Right lobe of liver (tissue), 6 donors: Measurements from ENCODE around the gene LPCAT1. TPM values are rescaled to one million over a fixed set of nuclear protein-coding genes. Genes with fewer than 3 reads are reported as not detected.

Experiments
- ATAC-seq, 4 donors: fragments of 200-7000 bp; cut with Tn5 transposase; one replicate each; pipeline ENCODE4 v1.9.1; 2020; ENCODE audit warnings: mild to moderate bottlenecking in 4 of 4, moderate library complexity in 4 of 4
- DNase-seq, 3 donors: peaks; one replicate each; pipeline ENCODE4 v3.0.0-alpha.2; 2020
- H3K27ac ChIP-seq, 3 donors: fragments of 200-600 bp; one replicate each; pipeline ENCODE4 v1.8.0; 2022
- H3K27me3 ChIP-seq, 2 donors: fragments of 200-600 bp; one replicate each; pipeline ENCODE4 v1.8.0; 2022
- H3K36me3 ChIP-seq, 4 donors: fragments of 200-600 bp; sonication (generic) in 1 of 4; one replicate each; pipeline versions ENCODE4 v1.5.1 to v1.8.0; 2017 to 2022; ENCODE audit warnings: control low read depth in 1 of 4
- H3K4me1 ChIP-seq, 4 donors: fragments of 200-600 bp; sonication (generic) in 1 of 4; one replicate each; pipeline versions ENCODE4 v1.5.1 to v1.8.0; 2017 to 2022; ENCODE audit warnings: control low read depth in 1 of 4
- H3K4me3 ChIP-seq, 3 donors: fragments of 200-600 bp; one replicate each; pipeline ENCODE4 v1.8.0; 2022
- H3K9me3 ChIP-seq, 4 donors: fragments of 200-600 bp; sonication (generic) in 1 of 4; one replicate each; pipeline versions ENCODE4 v1.5.1 to v1.8.0; 2017 to 2022; ENCODE audit warnings: control low read depth in 1 of 4
- CTCF ChIP-seq, 4 donors: fragments of 200-600 bp in 3 of 4; fragments of 450-650 bp in 1 of 4; IDR thresholded peaks; one replicate each; pipeline versions ENCODE4 v1.5.1 to v1.8.0; 2016 to 2022; ENCODE audit warnings: antibody characterized with exemption in 4 of 4, mild to moderate bottlenecking in 2 of 4
- POLR2A ChIP-seq: fragments of 450-650 bp; IDR thresholded peaks from one replicate; pipeline ENCODE4 v1.6.1; 2017; ENCODE audit warnings: antibody characterized with exemption, mild to moderate bottlenecking
- WGBS: methylation state at CpG from one replicate; pipeline ENCODE4 v1.1.6; 2018; ENCODE audit warnings: low coverage, low lambda C conversion rate; ENCODE audit not compliant: insufficient coverage; ENCODE audit errors: missing lambda C conversion rate; 5-methylcytosine and 5-hydroxymethylcytosine counted together
- intact Hi-C, 2 donors: fragments of 100-400 bp; cut with DNase I; formaldehyde crosslinking; loops; one replicate each; pipeline versions ENCODE4 v1.11.2 to v1.14.1; 2022
- total RNA-seq, 6 experiments: library from RNA; depleted of rRNA in 2 of 6; stranded (reverse); fragments of >200 nt in 2 of 6; fragmentation: NEBNext Ultra II Directional in 3 of 6; extraction: Animal tissue kit (Norgen Biotek cat#: 25700) in 3 of 6; gene quantifications; one replicate each; pipeline versions ENCODE4 v1.1.0 to v1.2.4, GENCODE V29; 2016 to 2023
- donor health status: DM: no; HTN: yes; CAD: no.
- donor health status: DM: no; HTN: no; CAD: no.
- donor health status: DM: no; HTN: no; CAD: no.
- donor health status: DM: no; HTN: yes; CAD: no.
- donor health status: DM: no; HTN: yes; CAD: no.

Gene LPCAT1
- total RNA-seq, 6 experiments from 2014 or later, result 6.9 to 38.6 (median 13.1) TPM

GRCh38 chr5:1529498-1529897 lies 5.7 kb upstream of the LPCAT1 start:
- DNase-seq, result no peak
- H3K9me3 ChIP-seq, result no peaks in the 10 kb centered on the region
- H3K4me1 ChIP-seq, result no peaks in the 10 kb centered on the region
- H3K4me3 ChIP-seq, result no peak overlapping the region
- ATAC-seq, result no peak
- intact Hi-C loops, result no loop called here
- TF ChIP-seq POLR2A, result no peak
- TF ChIP-seq CTCF (IDR thresholded peaks at IDR 0.05), result no peak
- WGBS, result 93% methylated on average over 3 of the region's 3 CpGs
- H3K36me3 ChIP-seq, result no peaks in the 10 kb centered on the region
- no peak overlapping the region for H3K27ac ChIP-seq
- no peaks in the 10 kb centered on the region for H3K27me3 ChIP-seq

- peak in 2 of 3 donors; percentile 10 to 16 for DNase-seq
Measured at GRCh38 chr5:1527533-1528205, 3.9 kb upstream of the LPCAT1 start.

GRCh38 chr5:1526681-1527131 lies 2.9 kb upstream of the LPCAT1 start:
- TF ChIP-seq CTCF (IDR thresholded peaks at IDR 0.05), result no peak
- Histone ChIP-seq H3K27me3 (no peaks in the 10 kb centered on the region), H3K27ac (no peak overlapping the region), H3K36me3 (no peaks in the 10 kb centered on the region), H3K4me3 (no peak overlapping the region), H3K4me1 (peaks cover 0 to 4% (median 0%) of the 10 kb centered on the region in 4 donors), H3K9me3 (no peaks in the 10 kb centered on the region)
- DNase-seq (peak in 2 of 3 donors; percentile 7 to 39), ATAC-seq (no peak)
- 81% methylated on average over 8 of the region's 9 CpGs for WGBS
- intact Hi-C loops, result no loop called here

More at GRCh38 chr5:1527533-1528205, 3.9 kb upstream of the LPCAT1 start:
- Histone ChIP-seq H3K27ac (no peak overlapping the region), H3K4me1 (peaks cover 0 to 3% (median 0%) of the 10 kb centered on the region in 4 donors), H3K9me3 (no peaks in the 10 kb centered on the region), H3K36me3 (no peaks in the 10 kb centered on the region), H3K4me3 (no peak overlapping the region), H3K27me3 (no peaks in the 10 kb centered on the region)
- TF ChIP-seq POLR2A (no peak), CTCF (IDR thresholded peaks at IDR 0.05) (no peak)
- 74% methylated on average over 12 of the region's 12 CpGs for WGBS
- intact Hi-C loops, result no loop called here
- no peak for ATAC-seq

- Histone ChIP-seq H3K36me3 (no peaks in the 10 kb centered on the region), H3K27me3 (no peaks in the 10 kb centered on the region), H3K4me3 (no peak overlapping the region), H3K4me1 (peaks cover 0 to 4% (median 0%) of the 10 kb centered on the region in 4 donors), H3K9me3 (no peaks in the 10 kb centered on the region), H3K27ac (no peak overlapping the region)
- intact Hi-C loops, result no loop called here
- ATAC-seq, result no peak
- WGBS, result no CpG with 5 or more reads among the region's 7 CpGs
- peak in 2 of 3 donors; percentile 13 to 44 for DNase-seq
- TF ChIP-seq CTCF (IDR thresholded peaks at IDR 0.05), result no peak
- no peak for TF ChIP-seq POLR2A
Measured at GRCh38 chr5:1526190-1526631, 2.5 kb upstream of the LPCAT1 start.
